Measurements from ENCODE around the gene U2AF2.

U2AF2 gene

GRCh38 chr19:55690109-55690768 is 35.4 kb downstream of the U2AF2 start:
- no peak for DNase-seq (ENCODE audit: low spot score)

GRCh38 chr19:55690769-55691545 is 36.1 kb downstream of the U2AF2 start:
- no peak for DNase-seq (ENCODE audit: low spot score)

- DNase-seq (ENCODE audit: low spot score) = peak; percentile 32
These were observed 37.0 kb downstream of the U2AF2 start for GRCh38 chr19:55691561-55692481.

- DNase-seq (ENCODE audit: low spot score) = peak; percentile 31
These were observed 37.8 kb downstream of the U2AF2 start for GRCh38 chr19:55692681-55693081.

GRCh38 chr19:55693336-55693974 is 38.6 kb downstream of the U2AF2 start:
- DNase-seq (ENCODE audit: low spot score) = no peak

GRCh38 chr19:55694241-55694655 is 39.4 kb downstream of the U2AF2 start:
- DNase-seq (ENCODE audit: low spot score) = peak; percentile 29

- DNase-seq (ENCODE audit: low spot score) = peak; percentile 27
These were observed 40.0 kb downstream of the U2AF2 start for GRCh38 chr19:55694656-55695491.

GRCh38 chr19:55695511-55696290 is 40.9 kb downstream of the U2AF2 start:
- DNase-seq (ENCODE audit: low spot score) = no peak

- no peak for DNase-seq (ENCODE audit: low spot score)
These were observed 41.6 kb downstream of the U2AF2 start for GRCh38 chr19:55696301-55697068.

GRCh38 chr19:55697069-55697440 is 42.2 kb downstream of the U2AF2 start:
- no peak for DNase-seq (ENCODE audit: low spot score)

GRCh38 chr19:55697698-55698097 is 42.9 kb downstream of the U2AF2 start:
- no peak for DNase-seq (ENCODE audit: low spot score)

GRCh38 chr19:55698256-55698655 is 43.4 kb downstream of the U2AF2 start:
- no peak for DNase-seq (ENCODE audit: low spot score)

- DNase-seq (ENCODE audit: low spot score) = no peak
These were observed 44.4 kb downstream of the U2AF2 start for GRCh38 chr19:55699221-55699620.

GRCh38 chr19:55700813-55701212 is 46.0 kb downstream of the U2AF2 start:
- no peak for DNase-seq (ENCODE audit: low spot score)

GRCh38 chr19:55702131-55702627 is 47.3 kb downstream of the U2AF2 start:
- no peak for DNase-seq (ENCODE audit: low spot score)

- DNase-seq (ENCODE audit: low spot score) = peak; percentile 88
These were observed 49.0 kb downstream of the U2AF2 start for GRCh38 chr19:55703790-55704215.

- no peak for DNase-seq (ENCODE audit: low spot score)
These were observed 49.8 kb downstream of the U2AF2 start for GRCh38 chr19:55704494-55705245.

- no peak for DNase-seq (ENCODE audit: low spot score)
These were observed 51.1 kb downstream of the U2AF2 start for GRCh38 chr19:55705972-55706371.

GRCh38 chr19:55711719-55712118 is 56.9 kb downstream of the U2AF2 start:
- no peak for DNase-seq (ENCODE audit: low spot score)
